ENCODE data around the gene PLA2R1.
"Not testable (repeated sequence)": the region's sequence is repeated elsewhere in the genome, so short reads cannot be mapped to it uniquely, and the experiment has no call there.

- not testable (repeated sequence) for TF ChIP-seq POLR2AphosphoS5, CTCF (IDR thresholded peaks at IDR 0.05)
These were observed 23.8 kb downstream of the PLA2R1 start for GRCh38 chr2:160038662-160039061.
